Measurements from ENCODE around the gene FTCDNL1. TPM values are rescaled to one million over a fixed set of nuclear protein-coding genes. Genes with fewer than 3 reads are reported as not detected.

The FTCDNL1 gene
- total and polyA plus RNA-seq, 9 of the 15 experiments (the other 6 are each of a cell fraction or from before 2014, with no cell fraction given): 0.13 to 0.58 (median 0.32) TPM

- no peak for TF ChIP-seq E4F1 (CRISPR knock-in tag; IDR thresholded peaks at IDR 0.05; ENCODE audit: borderline replicate concordance)
- TF ChIP-seq PHF21A (IDR thresholded peaks at IDR 0.05; ENCODE audit: borderline replicate concordance, low read depth): no peak
- no peak for TF ChIP-seq POLR2G (IDR thresholded peaks at IDR 0.05; ENCODE audit: low read depth, low read length)
- TF ChIP-seq ETS1 (conservative IDR thresholded peaks at IDR 0.05; ENCODE audit: control insufficient read depth, low read depth, low read length): no peak
- TF ChIP-seq PBX2 (CRISPR knock-in tag; IDR thresholded peaks at IDR 0.05; ENCODE audit: low read depth): no peak
- peak; percentile 70 for TF ChIP-seq PBX2 (tag; conservative IDR thresholded peaks at IDR 0.05; ENCODE audit: low read depth)
- no peak for TF ChIP-seq ZHX1 (conservative IDR thresholded peaks at IDR 0.05; ENCODE audit: low read length)
- TF ChIP-seq NELFE (IDR thresholded peaks at IDR 0.05; ENCODE audit: insufficient read depth, insufficient read length): no peak
- no peak for TF ChIP-seq ZNF609 (CRISPR knock-in tag; IDR thresholded peaks at IDR 0.05; ENCODE audit: borderline replicate concordance)
- no peak for TF ChIP-seq NEUROD1 (IDR thresholded peaks at IDR 0.05; ENCODE audit: borderline replicate concordance, low read depth, low read length, partially characterized antibody)
Observed at GRCh38 chr2:199738727-199739412, 112.1 kb downstream of the FTCDNL1 start (continued).

Data from K562 (cell line).